HepG2 (cell line): ENCODE data around the gene CEP164. TPM values are rescaled to one million over a fixed set of nuclear protein-coding genes. Genes with fewer than 3 reads are reported as not detected.

Experiments
- BRD4 ChIP-seq: sonication (generic); formaldehyde crosslinking; IDR thresholded peaks from 2 replicates; pipeline ENCODE4 v1.4.0; 2020; ENCODE audit warnings: missing genetic modification reagents
- GABPB1 ChIP-seq: IDR thresholded peaks from 2 replicates; pipeline ENCODE4 v1.6.1; 2016; ENCODE audit warnings: mild to moderate bottlenecking, missing genetic modification reagents, moderate library complexity, missing compliant biosample characterization
- GATA4 ChIP-seq: sonication (generic); IDR thresholded peaks from 2 replicates; pipeline ENCODE4 v1.6.1; 2016; ENCODE audit warnings: antibody characterized with exemption, low read depth, borderline replicate concordance
- HDAC6 ChIP-seq: fragments of 200-600 bp; sonication (generic); IDR thresholded peaks from 2 replicates; pipeline ENCODE4 v1.7.0; 2017; ENCODE audit warnings: mild to moderate bottlenecking, antibody characterized with exemption, low read length, low read depth
- HNRNPH1 ChIP-seq: fragments of 200-400 bp; formaldehyde crosslinking; optimal IDR thresholded peaks from 2 replicates; pipeline ENCODE3; 2017; ENCODE audit warnings: mild to moderate bottlenecking, low read depth, low read length
- HNRNPK ChIP-seq: fragments of 200-400 bp; formaldehyde crosslinking; IDR thresholded peaks from 2 replicates; pipeline ENCODE4 v1.6.1; 2018; ENCODE audit warnings: low read length, low read depth, moderate library complexity, mild to moderate bottlenecking; ENCODE audit not compliant: poor library complexity, severe bottlenecking
- KMT2B ChIP-seq: IDR thresholded peaks from 2 replicates; pipeline ENCODE4 v1.6.1; 2016; ENCODE audit warnings: missing genetic modification reagents, missing compliant biosample characterization
- MEIS2 ChIP-seq: sonication (generic); formaldehyde crosslinking; IDR thresholded peaks from 2 replicates; pipeline ENCODE4 v1.9.0; 2021; ENCODE audit warnings: mild to moderate bottlenecking, missing genetic modification reagents
- NFE2 ChIP-seq: sonication (generic); formaldehyde crosslinking; IDR thresholded peaks from 2 replicates; pipeline ENCODE4 v1.4.0; 2020; ENCODE audit warnings: missing genetic modification reagents
- RXRA ChIP-seq: sonication (generic); formaldehyde crosslinking; IDR thresholded peaks from 2 replicates; pipeline ENCODE4 v1.5.1; 2020; ENCODE audit warnings: missing genetic modification reagents
- SRY ChIP-seq: sonication (generic); formaldehyde crosslinking; IDR thresholded peaks from 2 replicates; pipeline ENCODE4 v1.8.0; 2022; ENCODE audit warnings: mild to moderate bottlenecking, missing genetic modification reagents
- ZBTB8A ChIP-seq: sonication (generic); formaldehyde crosslinking; IDR thresholded peaks from 2 replicates; pipeline ENCODE4 v1.4.0; 2020; ENCODE audit warnings: mild to moderate bottlenecking, low read depth, missing genetic modification reagents, borderline replicate concordance
- ZFY ChIP-seq: sonication (generic); formaldehyde crosslinking; IDR thresholded peaks from 2 replicates; pipeline ENCODE4 v1.4.0; 2020; ENCODE audit warnings: missing genetic modification reagents
- ZNF20 ChIP-seq: sonication (generic); formaldehyde crosslinking; IDR thresholded peaks from 2 replicates; pipeline ENCODE4 v1.4.0; 2020; ENCODE audit warnings: mild to moderate bottlenecking, moderate library complexity, missing genetic modification reagents
- ZNF256 ChIP-seq: sonication (generic); formaldehyde crosslinking; conservative IDR thresholded peaks from 2 replicates; pipeline ENCODE4 v1.4.0; 2020; ENCODE audit warnings: missing genetic modification reagents
- ZNF563 ChIP-seq: sonication (generic); formaldehyde crosslinking; IDR thresholded peaks from 2 replicates; pipeline ENCODE4 v1.8.0; 2022; ENCODE audit warnings: mild to moderate bottlenecking, moderate library complexity, missing genetic modification reagents
- ZNF768 ChIP-seq: sonication (generic); formaldehyde crosslinking; IDR thresholded peaks from 2 replicates; pipeline ENCODE4 v1.4.0; 2020; ENCODE audit warnings: missing genetic modification reagents
- ZNF883 ChIP-seq: sonication (generic); formaldehyde crosslinking; IDR thresholded peaks from 2 replicates; pipeline ENCODE4 v1.5.1; 2020; ENCODE audit warnings: mild to moderate bottlenecking, missing genetic modification reagents; ENCODE audit errors: not compliant biosample characterization
- ZSCAN25 ChIP-seq: sonication (generic); formaldehyde crosslinking; IDR thresholded peaks from 2 replicates; pipeline ENCODE4 v1.8.0; 2022; ENCODE audit warnings: mild to moderate bottlenecking, missing genetic modification reagents
- polyA plus RNA-seq, 8 experiments: library from polyadenylated mRNA; depleted of rRNA in 3 of 8; stranded (reverse) in 7 of 8; unstranded in 1 of 8; fragments of >200 nt; fragmentation: Illumina TruSeq in 4 of 8; extraction: Trizol in 4 of 8; gene quantifications; 2 replicates each; pipeline versions ENCODE4 v1.2.1 to v1.2.3, GENCODE V29; 2011 to 2016; ENCODE audit warnings: low read depth in 4 of 8, missing spikeins in 1 of 8, mixed read lengths in 1 of 8; ENCODE audit not compliant: insufficient read depth in 1 of 8
- total RNA-seq, 5 experiments: library from RNA; depleted of rRNA; stranded (reverse); fragments of >200 nt; fragmentation: Illumina TruSeq; extraction: Trizol; gene quantifications; 2 replicates each; pipeline ENCODE4 v1.2.3, GENCODE V29; 2016; ENCODE audit warnings: low read depth in 1 of 5
- TF ChIP-seq, protein P1 (sequence below): IDR thresholded peaks from 2 replicates; pipeline ENCODE4 v1.6.1; 2016; ENCODE audit warnings: low read depth, missing genetic modification reagents, missing compliant biosample characterization
- TF ChIP-seq, protein P2 (sequence below): sonication (generic); formaldehyde crosslinking; IDR thresholded peaks from 2 replicates; pipeline ENCODE4 v1.4.0; 2020; ENCODE audit warnings: missing genetic modification reagents
- TF ChIP-seq, protein P3 (sequence below): sonication (generic); formaldehyde crosslinking; conservative IDR thresholded peaks from 2 replicates; pipeline ENCODE4 v1.4.0; 2020; ENCODE audit warnings: missing genetic modification reagents
- TF ChIP-seq, protein P4 (sequence below): IDR thresholded peaks from 2 replicates; pipeline ENCODE4 v1.6.1; 2016; ENCODE audit warnings: missing compliant biosample characterization, missing genetic modification reagents, borderline replicate concordance

CEP164 gene
- total and polyA plus RNA-seq, 2 of the 13 experiments (the other 11 are each of a cell fraction or from before 2014, with no cell fraction given): 11.4 to 15.2 TPM

DNA sequence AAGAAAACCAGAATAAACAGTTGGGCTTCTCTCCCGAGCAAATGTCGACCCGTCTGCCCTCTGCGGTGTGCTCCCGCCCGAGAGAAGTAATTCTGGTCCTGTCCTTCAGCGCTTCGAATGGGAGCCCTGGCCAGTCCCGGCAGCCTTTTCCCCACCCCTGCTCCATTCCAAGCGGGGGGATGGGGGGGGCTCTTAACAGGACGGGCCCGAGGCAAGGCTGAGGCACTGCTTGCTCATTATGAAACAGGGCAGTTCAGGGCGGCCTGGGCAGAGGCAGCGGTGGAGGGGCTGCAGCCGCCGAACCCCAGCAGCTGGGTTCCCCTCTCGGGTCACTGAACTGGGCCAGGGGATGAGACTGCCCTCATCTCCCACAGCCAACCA lies 27.4 kb upstream of the CEP164 start (continued):
- TF ChIP-seq, protein P1, sequence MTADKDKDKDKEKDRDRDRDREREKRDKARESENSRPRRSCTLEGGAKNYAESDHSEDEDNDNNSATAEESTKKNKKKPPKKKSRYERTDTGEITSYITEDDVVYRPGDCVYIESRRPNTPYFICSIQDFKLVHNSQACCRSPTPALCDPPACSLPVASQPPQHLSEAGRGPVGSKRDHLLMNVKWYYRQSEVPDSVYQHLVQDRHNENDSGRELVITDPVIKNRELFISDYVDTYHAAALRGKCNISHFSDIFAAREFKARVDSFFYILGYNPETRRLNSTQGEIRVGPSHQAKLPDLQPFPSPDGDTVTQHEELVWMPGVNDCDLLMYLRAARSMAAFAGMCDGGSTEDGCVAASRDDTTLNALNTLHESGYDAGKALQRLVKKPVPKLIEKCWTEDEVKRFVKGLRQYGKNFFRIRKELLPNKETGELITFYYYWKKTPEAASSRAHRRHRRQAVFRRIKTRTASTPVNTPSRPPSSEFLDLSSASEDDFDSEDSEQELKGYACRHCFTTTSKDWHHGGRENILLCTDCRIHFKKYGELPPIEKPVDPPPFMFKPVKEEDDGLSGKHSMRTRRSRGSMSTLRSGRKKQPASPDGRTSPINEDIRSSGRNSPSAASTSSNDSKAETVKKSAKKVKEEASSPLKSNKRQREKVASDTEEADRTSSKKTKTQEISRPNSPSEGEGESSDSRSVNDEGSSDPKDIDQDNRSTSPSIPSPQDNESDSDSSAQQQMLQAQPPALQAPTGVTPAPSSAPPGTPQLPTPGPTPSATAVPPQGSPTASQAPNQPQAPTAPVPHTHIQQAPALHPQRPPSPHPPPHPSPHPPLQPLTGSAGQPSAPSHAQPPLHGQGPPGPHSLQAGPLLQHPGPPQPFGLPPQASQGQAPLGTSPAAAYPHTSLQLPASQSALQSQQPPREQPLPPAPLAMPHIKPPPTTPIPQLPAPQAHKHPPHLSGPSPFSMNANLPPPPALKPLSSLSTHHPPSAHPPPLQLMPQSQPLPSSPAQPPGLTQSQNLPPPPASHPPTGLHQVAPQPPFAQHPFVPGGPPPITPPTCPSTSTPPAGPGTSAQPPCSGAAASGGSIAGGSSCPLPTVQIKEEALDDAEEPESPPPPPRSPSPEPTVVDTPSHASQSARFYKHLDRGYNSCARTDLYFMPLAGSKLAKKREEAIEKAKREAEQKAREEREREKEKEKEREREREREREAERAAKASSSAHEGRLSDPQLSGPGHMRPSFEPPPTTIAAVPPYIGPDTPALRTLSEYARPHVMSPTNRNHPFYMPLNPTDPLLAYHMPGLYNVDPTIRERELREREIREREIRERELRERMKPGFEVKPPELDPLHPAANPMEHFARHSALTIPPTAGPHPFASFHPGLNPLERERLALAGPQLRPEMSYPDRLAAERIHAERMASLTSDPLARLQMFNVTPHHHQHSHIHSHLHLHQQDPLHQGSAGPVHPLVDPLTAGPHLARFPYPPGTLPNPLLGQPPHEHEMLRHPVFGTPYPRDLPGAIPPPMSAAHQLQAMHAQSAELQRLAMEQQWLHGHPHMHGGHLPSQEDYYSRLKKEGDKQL (CRISPR knock-in tag): no peak
- TF ChIP-seq HNRNPK (no peak), HNRNPH1 (no peak), KMT2B (CRISPR knock-in tag) (no peak), GABPB1 (CRISPR knock-in tag) (no peak), ZFY (0 out of 2 replicates have a peak, but pooled peaks have one; percentile 9), ZNF768 (CRISPR knock-in tag) (no peak), HDAC6 (no peak), GATA4 (no peak), ZNF883 (CRISPR knock-in tag) (no peak), ZNF20 (CRISPR knock-in tag) (no peak), BRD4 (CRISPR knock-in tag) (no peak), RXRA (CRISPR knock-in tag) (0 out of 2 replicates have a peak, but pooled peaks have one; percentile 10), ZNF563 (CRISPR knock-in tag) (peak; percentile 46; the same call in 1 of the 2 replicates), MEIS2 (CRISPR knock-in tag) (no peak), NFE2 (CRISPR knock-in tag) (no peak), ZBTB8A (CRISPR knock-in tag) (no peak), ZNF256 (no peak), SRY (CRISPR knock-in tag) (0 out of 2 replicates have a peak, but pooled peaks have one; percentile 33), ZSCAN25 (CRISPR knock-in tag) (no peak)
- TF ChIP-seq, protein P2, sequence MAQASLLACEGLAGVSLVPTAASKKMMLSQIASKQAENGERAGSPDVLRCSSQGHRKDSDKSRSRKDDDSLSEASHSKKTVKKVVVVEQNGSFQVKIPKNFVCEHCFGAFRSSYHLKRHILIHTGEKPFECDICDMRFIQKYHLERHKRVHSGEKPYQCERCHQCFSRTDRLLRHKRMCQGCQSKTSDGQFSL (CRISPR knock-in tag): peak; percentile 94
- TF ChIP-seq, protein P3, sequence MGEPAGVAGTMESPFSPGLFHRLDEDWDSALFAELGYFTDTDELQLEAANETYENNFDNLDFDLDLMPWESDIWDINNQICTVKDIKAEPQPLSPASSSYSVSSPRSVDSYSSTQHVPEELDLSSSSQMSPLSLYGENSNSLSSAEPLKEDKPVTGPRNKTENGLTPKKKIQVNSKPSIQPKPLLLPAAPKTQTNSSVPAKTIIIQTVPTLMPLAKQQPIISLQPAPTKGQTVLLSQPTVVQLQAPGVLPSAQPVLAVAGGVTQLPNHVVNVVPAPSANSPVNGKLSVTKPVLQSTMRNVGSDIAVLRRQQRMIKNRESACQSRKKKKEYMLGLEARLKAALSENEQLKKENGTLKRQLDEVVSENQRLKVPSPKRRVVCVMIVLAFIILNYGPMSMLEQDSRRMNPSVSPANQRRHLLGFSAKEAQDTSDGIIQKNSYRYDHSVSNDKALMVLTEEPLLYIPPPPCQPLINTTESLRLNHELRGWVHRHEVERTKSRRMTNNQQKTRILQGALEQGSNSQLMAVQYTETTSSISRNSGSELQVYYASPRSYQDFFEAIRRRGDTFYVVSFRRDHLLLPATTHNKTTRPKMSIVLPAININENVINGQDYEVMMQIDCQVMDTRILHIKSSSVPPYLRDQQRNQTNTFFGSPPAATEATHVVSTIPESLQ (CRISPR knock-in tag): 0 out of 2 replicates have a peak, but pooled peaks have one; percentile 27
- TF ChIP-seq, protein P4, sequence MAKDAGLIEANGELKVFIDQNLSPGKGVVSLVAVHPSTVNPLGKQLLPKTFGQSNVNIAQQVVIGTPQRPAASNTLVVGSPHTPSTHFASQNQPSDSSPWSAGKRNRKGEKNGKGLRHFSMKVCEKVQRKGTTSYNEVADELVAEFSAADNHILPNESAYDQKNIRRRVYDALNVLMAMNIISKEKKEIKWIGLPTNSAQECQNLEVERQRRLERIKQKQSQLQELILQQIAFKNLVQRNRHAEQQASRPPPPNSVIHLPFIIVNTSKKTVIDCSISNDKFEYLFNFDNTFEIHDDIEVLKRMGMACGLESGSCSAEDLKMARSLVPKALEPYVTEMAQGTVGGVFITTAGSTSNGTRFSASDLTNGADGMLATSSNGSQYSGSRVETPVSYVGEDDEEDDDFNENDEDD (CRISPR knock-in tag): peak; percentile 26; the same call in 1 of the 2 replicates
